Transverse colon (tissue), 3 donors: ENCODE results near the gene SGO1.

Source experiments
- CTCF ChIP-seq, 5 experiments: fragments of 200-600 bp in 3 of 5; fragments of 450-650 bp in 2 of 5; sonication (generic) in 3 of 5; IDR thresholded peaks; 1 replicate in 2 of 5; 2 replicates in 3 of 5; pipeline ENCODE4 v1.5.1; 2016 to 2017; ENCODE audit warnings: antibody characterized with exemption in 5 of 5, inconsistent platforms in 3 of 5, mild to moderate bottlenecking in 2 of 5, moderate library complexity in 1 of 5
- POLR2A ChIP-seq: fragments of 450-650 bp; IDR thresholded peaks from one replicate; pipeline ENCODE4 v1.6.1; 2016; ENCODE audit warnings: antibody characterized with exemption, mild to moderate bottlenecking, moderate library complexity

GRCh38 chr3:20128358-20128757 is 57.6 kb downstream of the SGO1 start:
- TF ChIP-seq CTCF (IDR thresholded peaks at IDR 0.05) (no peak), POLR2A (no peak)
